Umbilical cord (tissue), 2 donors: ENCODE measurements around the gene DIPK1B. TPM values are rescaled to one million over a fixed set of nuclear protein-coding genes. Genes with fewer than 3 reads are reported as not detected.
A peak's percentile ranks its signal among the peaks of the same experiment; 100 is the strongest.

Source experiments
- DNase-seq: peaks from one replicate; pipeline ENCODE4 v3.0.0-alpha.2; 2015; ENCODE audit warnings: low spot score
- total RNA-seq: library from RNA; depleted of rRNA; stranded (reverse); fragments of >200 nt; gene quantifications from one replicate; pipeline ENCODE4 v1.2.3, GENCODE V29; 2014; ENCODE audit warnings: low replicate concordance; ENCODE audit not compliant: insufficient read depth

Gene DIPK1B
- total RNA-seq, 1 donor from 2014 or later: 3.1 TPM

DNA sequence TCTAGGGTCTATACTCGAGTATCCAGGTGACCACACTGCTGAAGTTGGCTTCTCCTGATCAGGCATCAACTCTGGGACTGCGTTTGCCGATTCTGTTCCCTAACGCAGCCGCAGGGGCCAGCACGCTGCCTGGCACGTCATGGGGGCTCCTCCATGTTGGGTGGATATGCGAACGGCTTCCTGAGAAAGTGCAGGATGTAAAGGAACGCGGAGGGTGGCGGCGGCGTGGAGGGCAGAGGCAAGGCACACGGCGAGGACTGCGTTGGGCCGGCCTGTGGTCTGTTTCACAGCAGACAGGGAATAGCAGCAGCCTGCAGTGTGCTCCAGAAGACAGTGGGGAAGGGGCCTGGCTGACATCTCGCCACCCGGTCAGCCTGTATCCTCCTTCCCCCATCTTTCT is 26.6 kb downstream of the DIPK1B start:
- no peak for DNase-seq

GRCh38 chr9:136739509-136739908 is 27.1 kb downstream of the DIPK1B start:
- no peak for DNase-seq

- no peak for DNase-seq
Observed at GRCh38 chr9:136740069-136740468, 27.7 kb downstream of the DIPK1B start.

DNA sequence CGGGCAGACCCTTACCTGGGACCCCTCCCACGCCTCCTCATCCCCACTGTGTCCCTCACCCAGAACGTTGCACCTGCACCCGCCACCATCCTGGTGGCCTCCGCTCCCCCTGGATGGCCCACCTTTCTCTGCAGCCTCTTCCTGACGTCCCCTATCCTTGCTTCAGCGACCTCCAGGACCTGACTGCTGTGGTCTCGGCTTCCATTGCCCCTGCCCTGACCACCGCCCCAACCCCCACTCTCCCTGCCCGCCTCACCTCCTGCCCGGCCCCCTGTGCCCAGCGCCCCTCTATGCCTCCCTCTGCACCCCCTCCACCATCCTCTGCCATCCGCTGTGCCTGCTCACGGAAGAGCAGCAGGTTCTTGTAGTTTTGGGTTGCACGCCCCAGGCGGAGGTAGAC is 28.1 kb downstream of the DIPK1B start:
- DNase-seq: no peak

GRCh38 chr9:136740971-136741882 is 28.9 kb downstream of the DIPK1B start:
- DNase-seq: peak; percentile 40

DNA sequence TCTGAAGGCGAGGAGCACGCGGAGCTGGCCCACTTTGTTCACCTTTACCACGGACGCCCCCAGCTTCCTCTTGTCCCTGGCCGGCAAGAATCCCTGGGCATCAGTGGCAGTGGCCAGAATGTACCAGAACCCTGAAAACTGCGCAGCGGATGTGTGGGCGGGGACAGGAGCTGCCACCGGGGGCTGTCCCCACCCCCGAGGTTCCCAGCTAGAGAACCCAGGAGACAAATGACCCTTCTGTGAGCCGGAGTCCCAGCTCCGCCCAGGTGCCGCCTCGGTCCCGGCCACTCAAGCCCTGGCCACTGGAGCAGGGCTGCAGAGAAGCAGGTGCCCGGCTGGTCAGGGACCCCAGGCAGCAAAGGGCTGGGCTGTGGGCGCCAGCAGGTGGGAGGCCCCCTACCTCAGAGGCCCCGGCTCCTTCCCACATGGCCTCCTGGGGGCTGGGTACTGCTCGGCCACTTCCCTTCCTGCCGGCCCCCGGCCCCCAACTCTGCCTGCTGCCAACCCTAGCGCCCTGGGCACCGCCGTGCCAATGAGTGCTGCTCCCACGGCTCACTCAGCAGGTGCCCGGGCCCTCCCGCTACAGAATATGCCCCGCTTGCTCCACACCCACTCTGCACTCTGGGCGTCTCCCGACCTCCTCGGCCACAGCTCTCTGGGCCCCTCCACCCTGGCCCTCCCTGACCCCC is 29.7 kb downstream of the DIPK1B start:
- no peak for DNase-seq

- no peak for DNase-seq
Observed at GRCh38 chr9:136742591-136743391, 30.4 kb downstream of the DIPK1B start, which contains the start of gene LCN10. LCN10 (minus strand) TSS chr9:136742940; CDS start chr9:136742903, 37 bp downstream.

DNA sequence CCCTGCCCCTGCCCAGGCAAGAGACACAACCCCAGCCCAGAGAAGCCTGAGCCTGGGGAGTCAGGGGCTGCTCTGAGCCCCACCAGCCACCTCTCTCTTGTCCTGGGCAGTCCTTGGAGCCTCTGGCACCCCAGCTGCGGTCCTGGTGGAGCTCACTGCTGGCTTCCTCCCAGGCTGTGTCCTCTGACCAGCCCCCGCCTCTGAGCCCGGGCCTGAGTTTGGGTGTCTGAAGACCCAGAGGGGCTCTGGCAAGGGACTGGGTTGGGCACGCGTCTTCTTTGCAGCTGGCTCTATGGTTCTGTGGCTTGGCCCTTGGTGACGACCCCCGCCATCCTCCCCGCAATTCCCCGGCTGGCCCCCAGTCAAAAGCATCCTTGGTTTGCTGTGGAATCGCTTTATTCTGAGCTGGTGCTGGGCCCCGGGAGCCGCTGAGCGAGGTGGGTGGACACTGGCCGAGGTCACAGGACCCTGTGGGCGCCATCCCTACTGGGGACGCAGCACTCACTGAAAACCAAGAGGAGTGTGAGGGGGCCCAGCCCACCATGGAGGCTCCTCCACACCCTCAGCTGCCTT is 31.4 kb downstream of the DIPK1B start:
- DNase-seq: no peak

- no peak for DNase-seq
Observed at GRCh38 chr9:136744773-136745172, 32.4 kb downstream of the DIPK1B start.

DNA sequence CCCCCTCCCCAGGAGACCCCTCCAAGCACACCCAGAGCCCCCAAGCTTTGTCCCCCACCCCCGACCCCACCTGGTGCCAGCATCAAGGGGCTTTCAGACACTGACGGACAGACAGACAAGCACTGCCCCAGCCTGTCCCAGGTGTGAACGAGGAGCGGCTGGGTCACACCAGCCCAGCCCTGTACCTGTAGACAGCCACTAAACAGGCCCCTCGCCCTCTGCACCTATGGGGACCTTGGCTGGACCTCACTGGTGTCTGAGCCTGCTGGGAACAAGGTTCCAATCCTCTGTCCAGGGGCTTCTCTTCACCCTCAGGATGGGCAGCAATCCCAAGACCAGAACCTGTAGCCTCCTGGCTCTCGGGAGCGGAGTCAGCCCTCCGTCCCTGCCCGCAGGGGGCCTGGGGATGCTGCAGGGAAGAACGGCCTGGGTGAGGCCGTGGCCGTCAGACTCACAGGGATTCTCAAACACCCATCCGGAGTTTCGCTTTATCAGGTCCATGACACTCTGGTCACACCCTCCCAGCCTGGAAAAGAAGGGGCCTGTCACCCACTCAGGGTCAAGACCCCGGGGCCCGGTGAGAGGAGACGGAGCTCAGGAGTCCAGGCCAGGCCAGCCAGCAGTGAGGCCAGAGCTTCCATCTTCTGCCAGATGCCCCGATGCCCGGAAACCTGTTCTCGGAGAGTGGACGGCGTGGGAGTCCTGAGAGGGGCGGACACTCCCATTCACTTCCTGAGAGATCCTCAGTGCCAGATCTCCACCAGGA is 33.2 kb downstream of the DIPK1B start:
- DNase-seq: no peak

- no peak for DNase-seq
Observed at GRCh38 chr9:136746155-136746490, 33.8 kb downstream of the DIPK1B start.

DNA sequence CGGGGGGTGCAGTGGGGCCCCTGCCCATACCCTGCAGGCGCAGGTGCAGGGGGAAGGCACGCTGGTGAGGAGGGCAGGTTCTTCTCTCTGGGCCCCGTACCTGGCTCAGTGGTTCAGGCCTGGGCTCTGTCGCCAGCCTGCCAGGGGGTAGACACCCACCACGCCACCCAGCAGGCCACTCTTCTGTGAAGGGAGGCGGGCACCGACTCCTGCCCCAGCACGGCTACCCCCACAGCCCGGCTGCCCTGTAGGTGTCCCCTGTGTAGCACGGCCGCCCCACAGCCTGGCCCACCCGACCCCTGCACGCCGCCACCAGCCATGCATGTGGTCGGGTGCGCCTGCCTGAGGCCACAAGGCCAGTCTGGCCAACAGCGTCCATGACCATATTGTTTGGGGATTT is 34.2 kb downstream of the DIPK1B start:
- no peak for DNase-seq

- no peak for DNase-seq
Observed at GRCh38 chr9:136747161-136748060, 35.0 kb downstream of the DIPK1B start.

DNA sequence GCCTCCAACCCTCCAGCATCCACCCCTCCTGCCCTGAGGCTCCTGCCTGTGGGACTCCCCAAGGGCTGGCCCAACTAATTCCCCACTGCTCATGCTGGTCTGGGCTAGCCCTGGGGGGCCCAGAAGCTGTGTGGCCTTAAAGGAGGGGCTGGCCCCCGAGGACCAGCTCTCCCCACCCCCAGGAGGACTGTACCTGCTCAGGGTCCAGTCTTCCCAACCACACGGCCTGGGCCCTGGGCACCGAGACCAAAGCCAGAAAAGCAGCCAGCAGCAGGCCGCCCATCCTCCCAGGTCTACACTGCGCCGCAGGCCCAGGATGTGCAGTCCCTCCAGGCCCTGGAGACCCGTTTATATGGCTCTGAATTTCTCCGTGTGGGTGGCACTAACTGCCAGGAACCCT is 35.8 kb downstream of the DIPK1B start, which contains the start of gene LCN6:
Gene LCN6, minus strand, starts transcription at position 325 of the 400 bp plus-strand sequence. Its CDS starts 42 bp downstream, at position 283.
- DNase-seq: no peak

DNA sequence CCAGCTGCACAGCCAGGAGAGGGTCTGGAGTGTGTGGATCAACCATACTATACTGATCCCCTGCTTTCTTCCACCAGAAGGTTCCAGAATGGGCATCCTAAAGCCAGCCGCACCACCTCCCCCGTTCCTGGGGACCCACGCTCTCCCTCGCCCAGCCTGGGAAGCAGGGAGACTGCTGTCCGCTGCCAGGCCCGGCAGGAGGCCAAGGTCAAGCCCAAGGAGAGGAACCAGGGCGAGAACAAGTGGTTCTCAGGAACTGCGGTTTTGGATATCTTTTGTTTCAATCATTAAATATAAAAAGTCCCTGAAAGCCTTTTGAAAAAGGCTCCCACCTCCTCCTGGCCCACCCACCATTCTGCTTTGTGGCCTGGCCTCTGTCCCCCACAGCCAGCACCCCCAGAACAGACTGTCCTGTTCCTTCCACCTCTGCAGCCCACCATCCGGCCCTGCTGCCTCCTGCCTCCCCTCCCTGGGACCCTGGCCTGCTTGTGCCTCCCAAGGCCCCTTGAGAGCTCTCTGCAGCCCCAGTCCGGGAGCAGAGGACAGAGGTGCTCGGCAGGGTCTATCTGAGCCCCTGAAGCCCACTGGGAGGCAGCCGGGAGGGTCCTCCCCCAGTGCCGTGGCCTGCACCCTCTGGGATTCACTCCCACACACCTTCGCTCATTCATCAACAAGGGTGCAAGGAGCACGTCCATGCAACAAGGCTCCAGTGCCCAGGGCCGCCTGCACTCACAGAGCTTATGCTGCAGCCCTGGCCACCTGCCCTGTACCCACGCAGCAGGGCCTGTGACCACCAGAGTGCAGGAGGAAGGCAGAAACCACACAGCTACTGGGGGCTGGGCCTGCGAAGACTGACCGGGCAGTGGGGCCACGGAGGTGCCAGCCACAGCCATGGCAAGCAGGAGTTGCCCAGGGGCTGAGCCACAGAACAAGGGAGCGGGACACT is 36.6 kb downstream of the DIPK1B start:
- DNase-seq: no peak

DNA sequence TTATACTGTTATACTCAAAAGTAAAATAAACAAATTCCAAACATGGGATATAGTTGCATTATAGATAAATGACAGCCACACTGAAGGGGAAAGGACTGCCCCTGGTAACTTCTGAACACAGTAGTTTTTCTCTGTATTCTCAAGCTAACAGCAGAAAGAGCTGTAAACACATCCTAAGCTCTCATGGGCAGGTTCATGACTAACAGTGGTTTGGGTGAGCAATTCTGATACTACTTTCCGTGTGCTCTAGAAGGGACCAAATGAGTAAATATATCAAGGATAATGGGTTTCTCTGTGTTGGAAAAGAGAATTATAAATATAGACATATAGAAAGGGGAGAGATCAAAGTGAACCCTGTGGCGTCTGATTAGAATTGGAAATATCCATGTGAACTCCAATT is 38.2 kb downstream of the DIPK1B start:
- no peak for DNase-seq

GRCh38 chr9:136751244-136751643 is 38.9 kb downstream of the DIPK1B start:
- DNase-seq: no peak

GRCh38 chr9:136751814-136752213 is 39.4 kb downstream of the DIPK1B start:
- no peak for DNase-seq
